Measurements from ENCODE around the gene GDPD4.

GDPD4 gene

GRCh38 chr11:77203901-77204753 is 97.4 kb downstream of the GDPD4 start:
- no peak for DNase-seq

GRCh38 chr11:77202941-77203900 is 98.3 kb downstream of the GDPD4 start:
- no peak for DNase-seq

- DNase-seq = no peak
Measured at GRCh38 chr11:77201991-77202841, 99.3 kb downstream of the GDPD4 start.

GRCh38 chr11:77201370-77201769 is 100.1 kb downstream of the GDPD4 start:
- no peak for DNase-seq

- DNase-seq = no peak
Measured at GRCh38 chr11:77200351-77201268, 100.9 kb downstream of the GDPD4 start.

- DNase-seq = no peak
Measured at GRCh38 chr11:77199137-77199745, 102.2 kb downstream of the GDPD4 start.

GRCh38 chr11:77198440-77198849 is 103.0 kb downstream of the GDPD4 start:
- no peak for DNase-seq

- no peak for DNase-seq
Measured at GRCh38 chr11:77197626-77198320, 103.7 kb downstream of the GDPD4 start.

- DNase-seq = no peak
Measured at GRCh38 chr11:77196961-77197360, 104.5 kb downstream of the GDPD4 start.

- no peak for DNase-seq
Measured at GRCh38 chr11:77195071-77195755, 106.3 kb downstream of the GDPD4 start.

GRCh38 chr11:77193911-77194830 is 107.3 kb downstream of the GDPD4 start:
- no peak for DNase-seq

- no peak for DNase-seq
Measured at GRCh38 chr11:77193167-77193566, 108.3 kb downstream of the GDPD4 start.

GRCh38 chr11:77191823-77192495 is 109.5 kb downstream of the GDPD4 start:
- no peak for DNase-seq

- no peak for DNase-seq
Measured at GRCh38 chr11:77191429-77191822, 110.1 kb downstream of the GDPD4 start.

GRCh38 chr11:77190331-77191075 is 111.0 kb downstream of the GDPD4 start:
- DNase-seq = no peak

GRCh38 chr11:77189588-77190210 is 111.8 kb downstream of the GDPD4 start:
- no peak for DNase-seq

Data from DMS79 treated with DMSO at 0.1 percent for 48 hours (cell line).